ENCODE measurements around the gene AARSD1.
"Not testable (repeated sequence)": the region's sequence is repeated elsewhere in the genome, so short reads cannot be mapped to it uniquely, and the experiment has no call there.

The AARSD1 gene

GRCh38 chr17:42918902-42919521 is 45.2 kb downstream of the AARSD1 start:
- peak; percentile 92 for DNase-seq

- DNase-seq = no peak
Observed at GRCh38 chr17:42917236-42917603, 47.0 kb downstream of the AARSD1 start.

GRCh38 chr17:42916388-42917235 is 47.6 kb downstream of the AARSD1 start:
- not testable (repeated sequence) for DNase-seq

- not testable (repeated sequence) for DNase-seq
Observed at GRCh38 chr17:42915288-42915687, 49.0 kb downstream of the AARSD1 start.

- no peak for DNase-seq
Observed at GRCh38 chr17:42913981-42914617, 50.2 kb downstream of the AARSD1 start.

GRCh38 chr17:42913522-42913921 is 50.7 kb downstream of the AARSD1 start:
- no peak for DNase-seq

- no peak for DNase-seq
Observed at GRCh38 chr17:42908872-42909700, 55.2 kb downstream of the AARSD1 start.

GRCh38 chr17:42906772-42907446 is 57.3 kb downstream of the AARSD1 start:
- no peak for DNase-seq

GRCh38 chr17:42904110-42904469 is 60.2 kb downstream of the AARSD1 start:
- DNase-seq = no peak

- no peak for DNase-seq
Observed at GRCh38 chr17:42901535-42902229, 62.6 kb downstream of the AARSD1 start.

All from NCI-H1417 treated with DMSO at 0.1 percent for 48 hours (cell line).